H9 (cell line): ENCODE results near the gene SMIM1. TPM values are rescaled to one million over a fixed set of nuclear protein-coding genes. Genes with fewer than 3 reads are reported as not detected.

ENCODE experiments used
- DNase-seq: peaks from one replicate; pipeline ENCODE4 v3.0.0-alpha.2; 2017
- H2AFZ ChIP-seq: one replicate; pipeline ENCODE4 v1.6.1; 2013; ENCODE audit warnings: mild to moderate bottlenecking, low read length, control low read depth, moderate library complexity
- H2AK5ac ChIP-seq: 2 replicates; pipeline ENCODE4 v1.6.1; 2013; ENCODE audit warnings: low read length, control low read depth, mixed read lengths; ENCODE audit not compliant: insufficient read length
- H2BK120ac ChIP-seq: one replicate; pipeline ENCODE4 v1.6.1; 2013; ENCODE audit warnings: low read depth, mild to moderate bottlenecking, low read length, control low read depth, inconsistent platforms; ENCODE audit not compliant: poor library complexity, severe bottlenecking
- H2BK12ac ChIP-seq: 2 replicates; pipeline ENCODE4 v1.6.1; 2013; ENCODE audit warnings: low read length, control low read depth, mixed read lengths, low read depth; ENCODE audit not compliant: insufficient read length
- H2BK15ac ChIP-seq: 2 replicates; pipeline ENCODE4 v1.6.1; 2013; ENCODE audit warnings: low read depth, low read length, control low read depth
- H2BK20ac ChIP-seq: one replicate; pipeline ENCODE4 v1.6.1; 2013; ENCODE audit warnings: low read depth, mild to moderate bottlenecking, low read length, control low read depth, inconsistent platforms; ENCODE audit not compliant: poor library complexity, severe bottlenecking
- H2BK5ac ChIP-seq: 2 replicates; pipeline ENCODE4 v1.6.1; 2013; ENCODE audit warnings: low read length, control low read depth, mixed read lengths; ENCODE audit not compliant: insufficient read length
- H3K14ac ChIP-seq: 2 replicates; pipeline ENCODE4 v1.6.1; 2013; ENCODE audit warnings: low read length, control low read depth; ENCODE audit not compliant: insufficient read depth
- H3K18ac ChIP-seq: 2 replicates; pipeline ENCODE4 v1.6.1; 2013; ENCODE audit warnings: low read depth, mild to moderate bottlenecking, mixed read lengths, low read length, control low read depth; ENCODE audit not compliant: insufficient read length
- H3K23ac ChIP-seq: 2 replicates; pipeline ENCODE4 v1.6.1; 2013; ENCODE audit warnings: low read length, control low read depth, mixed read lengths, low read depth; ENCODE audit not compliant: insufficient read length
- H3K23me2 ChIP-seq: 2 replicates; pipeline ENCODE4 v1.6.1; 2013; ENCODE audit warnings: low read depth, mild to moderate bottlenecking, mixed read lengths, low read length, control low read depth; ENCODE audit not compliant: insufficient read length, poor library complexity, severe bottlenecking
- H3K27ac ChIP-seq: 2 replicates; pipeline ENCODE4 v1.5.1; 2013; ENCODE audit warnings: low read length, control low read depth, mixed read lengths, low read depth; ENCODE audit not compliant: insufficient read length
- H3K27me3 ChIP-seq: 2 replicates; pipeline ENCODE4 v1.6.1; 2013; ENCODE audit warnings: low read length, control low read depth, inconsistent platforms; ENCODE audit not compliant: insufficient read depth
- H3K4ac ChIP-seq: 2 replicates; pipeline ENCODE4 v1.6.1; 2013; ENCODE audit warnings: low read depth, mild to moderate bottlenecking, control low read depth, inconsistent platforms, low read length, moderate library complexity
- H3K4me1 ChIP-seq: 2 replicates; pipeline ENCODE4 v1.6.1; 2013; ENCODE audit warnings: low read length, control low read depth, inconsistent platforms; ENCODE audit not compliant: insufficient read depth
- H3K4me2 ChIP-seq: 2 replicates; pipeline ENCODE4 v1.6.1; 2013; ENCODE audit warnings: low read length, control low read depth, mixed read lengths; ENCODE audit not compliant: insufficient read length, insufficient read depth
- H3K56ac ChIP-seq: 2 replicates; pipeline ENCODE4 v1.6.1; 2013; ENCODE audit warnings: low read depth, mild to moderate bottlenecking, mixed read lengths, low read length, control low read depth; ENCODE audit not compliant: insufficient read length
- H3K79me1 ChIP-seq: 2 replicates; pipeline ENCODE4 v1.6.1; 2013; ENCODE audit warnings: low read depth, mild to moderate bottlenecking, moderate library complexity, low read length, control low read depth, inconsistent platforms; ENCODE audit not compliant: insufficient read depth, poor library complexity, severe bottlenecking
- H3K79me2 ChIP-seq: 2 replicates; pipeline ENCODE4 v1.6.1; 2013; ENCODE audit warnings: low read length, control low read depth, inconsistent platforms; ENCODE audit not compliant: insufficient read depth
- H3K9ac ChIP-seq: 2 replicates; pipeline ENCODE4 v1.6.1; 2013; ENCODE audit warnings: low read length, control low read depth, mixed read lengths; ENCODE audit not compliant: insufficient read length; ENCODE audit errors: extremely low read depth
- H3K9me3 ChIP-seq: one replicate; pipeline ENCODE4 v1.6.1; 2013; ENCODE audit warnings: low read depth, low read length, inconsistent platforms; ENCODE audit not compliant: control insufficient read depth
- H3T11ph ChIP-seq: one replicate; pipeline ENCODE4 v1.6.1; 2013; ENCODE audit warnings: mild to moderate bottlenecking, low read length, control low read depth, inconsistent platforms
- H4K20me1 ChIP-seq: one replicate; pipeline ENCODE4 v1.6.1; 2013; ENCODE audit not compliant: control insufficient read depth, insufficient read length, insufficient read depth
- H4K5ac ChIP-seq: 2 replicates; pipeline ENCODE4 v1.6.1; 2013; ENCODE audit warnings: low read depth, mild to moderate bottlenecking, mixed read lengths, low read length, control low read depth; ENCODE audit not compliant: insufficient read length
- H4K8ac ChIP-seq: replicated peaks from 2 replicates; pipeline ENCODE4 v1.6.1; 2013; ENCODE audit warnings: low read length, control low read depth, mixed read lengths, low read depth; ENCODE audit not compliant: insufficient read length
- H4K91ac ChIP-seq: 2 replicates; pipeline ENCODE4 v1.6.1; 2013; ENCODE audit warnings: low read depth, mild to moderate bottlenecking, moderate library complexity, mixed read lengths, low read length, control low read depth; ENCODE audit not compliant: insufficient read length
- H3K27ac Mint-ChIP-seq, 3 experiments: 2 replicates in 2 of 3; 3 replicates in 1 of 3; pipeline ENCODE4 v1.8.0; 2020 to 2021; ENCODE audit warnings: mixed read lengths in 3 of 3, mild to moderate bottlenecking in 1 of 3, moderate library complexity in 1 of 3
- H3K27me3 Mint-ChIP-seq: 2 replicates; pipeline ENCODE4 v1.8.0; 2021; ENCODE audit warnings: low read depth, mild to moderate bottlenecking, moderate library complexity, mixed read lengths
- H3K36me3 Mint-ChIP-seq, 3 experiments: 2 replicates in 2 of 3; 3 replicates in 1 of 3; pipeline ENCODE4 v1.8.0; 2020 to 2021; ENCODE audit warnings: low read depth in 3 of 3, mixed read lengths in 3 of 3; ENCODE audit not compliant: insufficient read depth in 1 of 3
- H3K4me1 Mint-ChIP-seq, 2 experiments: 2 replicates each; pipeline ENCODE4 v1.8.0; 2020; ENCODE audit warnings: mixed read lengths in 2 of 2
- H3K4me3 Mint-ChIP-seq, 2 experiments: 2 replicates in 1 of 2; 3 replicates in 1 of 2; pipeline ENCODE4 v1.8.0; 2020 to 2021; ENCODE audit warnings: mild to moderate bottlenecking in 2 of 2, mixed read lengths in 2 of 2, moderate library complexity in 1 of 2
- H3K9me3 Mint-ChIP-seq, 2 experiments: 2 replicates in 1 of 2; 3 replicates in 1 of 2; pipeline ENCODE4 v1.8.0; 2020; ENCODE audit warnings: mild to moderate bottlenecking in 2 of 2, mixed read lengths in 2 of 2, moderate library complexity in 1 of 2
- CTCF ChIP-seq: fragments of 200-600 bp; sonication (generic); conservative IDR thresholded peaks from 3 replicates; pipeline ENCODE4 v1.8.0; 2021; ENCODE audit warnings: antibody characterized with exemption, mild to moderate bottlenecking
- WGBS: extraction: QIAGEN DNeasy Blood & Tissue Kit; methylation state at CpG from one replicate; pipeline ENCODE4 v1.1.7; 2013; ENCODE audit warnings: missing lambda C conversion rate, low lambda C conversion rate, mixed read lengths; ENCODE audit not compliant: insufficient read length; ENCODE audit errors: extremely low coverage; 5-methylcytosine and 5-hydroxymethylcytosine counted together
- total RNA-seq: library from RNA; stranded (reverse); gene quantifications from 2 replicates; pipeline ENCODE4 v1.2.1, GENCODE V29; 2021

Gene SMIM1
- total RNA-seq, 1 experiment from 2014 or later = 5.3 TPM

- Histone ChIP-seq H3T11ph (no peak overlapping the region), H3K9ac (no peak overlapping the region), H2BK20ac (no peak overlapping the region), H3K14ac (no peak overlapping the region), H4K20me1 (no peaks in the 10 kb centered on the region), H3K56ac (no peak overlapping the region), H4K8ac (no peak overlapping the region), H2BK5ac (no peak overlapping the region), H3K79me2 (peaks cover 10% of the 10 kb centered on the region; the same call in 1 of the 2 replicates), H3K23ac (no peak overlapping the region), H2BK15ac (no peak overlapping the region), H3K27ac (no peak overlapping the region), H2BK120ac (no peak overlapping the region), H3K79me1 (no peaks in the 10 kb centered on the region), H3K27me3 (no peaks in the 10 kb centered on the region), H4K5ac (no peak overlapping the region), H3K4me1 (no peaks in the 10 kb centered on the region), H3K23me2 (no peaks in the 10 kb centered on the region), H3K9me3 (no peaks in the 10 kb centered on the region), H2AK5ac (no peak overlapping the region), H3K4ac (no peak overlapping the region), H2AFZ (no peak overlapping the region), H4K91ac (no peak overlapping the region), H3K18ac (no peak overlapping the region), H3K4me2 (no peak overlapping the region), H2BK12ac (no peak overlapping the region)
- DNase-seq = no peak
- no peak for TF ChIP-seq CTCF
- Mint-ChIP-seq H3K36me3 (peaks cover 54 to 64% (median 58%) of the 10 kb centered on the region in 3 experiments), H3K27me3 (no peaks in the 10 kb centered on the region; the same call in 1 of the 2 replicates), H3K9me3 (no peaks in the 10 kb centered on the region), H3K4me3 (no peak overlapping the region), H3K27ac (peak overlapping the region in 2 of 3 experiments; percentile 19 to 68; a peak in 1 of 7 replicates), H3K4me1 (peaks cover 10 to 17% of the 10 kb centered on the region in 2 experiments)
- WGBS = no CpG with 5 or more reads among the region's 45 CpGs
These were observed 14.2 kb downstream of the SMIM1 start for GRCh38 chr1:3786468-3787348.
